Measurements from ENCODE around the gene KLHL7. TPM values are rescaled to one million over a fixed set of nuclear protein-coding genes. Genes with fewer than 3 reads are reported as not detected.
"Not testable (repeated sequence)": the region's sequence is repeated elsewhere in the genome, so short reads cannot be mapped to it uniquely, and the experiment has no call there.

The KLHL7 gene
- total RNA-seq, 2 donors from 2014 or later = 37.5 to 54.6 TPM

- Mint-ChIP-seq H3K36me3 (ENCODE audit: low read depth) (no peaks in the 10 kb centered on the region), H3K4me1 (peaks cover 11% of the 10 kb centered on the region), H3K9me3 (no peaks in the 10 kb centered on the region), H3K27ac (no peak overlapping the region), H3K4me3 (no peak overlapping the region), H3K27me3 (ENCODE audit: insufficient read depth) (no peaks in the 10 kb centered on the region)
- no peaks in the 10 kb centered on the region for H3K27me3 ChIP-seq (ENCODE audit: control insufficient read depth, insufficient read depth, low read length, poor library complexity, severe bottlenecking)
- no peak overlapping the region for H3K9ac ChIP-seq (ENCODE audit: extremely low read depth, low read length, poor library complexity, severe bottlenecking)
- no peak overlapping the region for H3K4me3 ChIP-seq (ENCODE audit: low read length)
- TF ChIP-seq CTCF (conservative IDR thresholded peaks at IDR 0.05) = no peak
- H3K9me3 ChIP-seq (ENCODE audit: control insufficient read depth, low read length) = no peaks in the 10 kb centered on the region
- DNase-seq = no peak
- WGBS, 2 experiments (ENCODE audit: insufficient coverage in 1 of 2, insufficient read length in 1 of 2) = 74 to 83% methylated on average over 2 to 3 of the region's 3 CpGs
- no peak overlapping the region for H3K27ac ChIP-seq (ENCODE audit: low read depth, low read length)
- no peaks in the 10 kb centered on the region for H3K4me1 ChIP-seq (ENCODE audit: control insufficient read depth, insufficient read depth, low read length)
- no peaks in the 10 kb centered on the region for H3K36me3 ChIP-seq (ENCODE audit: control insufficient read depth, insufficient read depth, low read length)
Observed at GRCh38 chr7:23218196-23218595, 112.6 kb downstream of the KLHL7 start.

- H3K36me3 Mint-ChIP-seq (ENCODE audit: low read depth) = no peaks in the 10 kb centered on the region
- DNase-seq = peak; percentile 61
- Histone ChIP-seq H3K27me3 (ENCODE audit: control insufficient read depth, insufficient read depth, low read length, poor library complexity, severe bottlenecking) (no peaks in the 10 kb centered on the region), H3K27ac (ENCODE audit: low read depth, low read length) (no peak overlapping the region), H3K9me3 (ENCODE audit: control insufficient read depth, low read length) (no peaks in the 10 kb centered on the region), H3K4me3 (ENCODE audit: low read length) (no peak overlapping the region), H3K4me1 (ENCODE audit: control insufficient read depth, insufficient read depth, low read length) (no peaks in the 10 kb centered on the region), H3K9ac (ENCODE audit: extremely low read depth, low read length, poor library complexity, severe bottlenecking) (no peak overlapping the region), H3K36me3 (ENCODE audit: control insufficient read depth, insufficient read depth, low read length) (no peaks in the 10 kb centered on the region)
- no peak for TF ChIP-seq CTCF (conservative IDR thresholded peaks at IDR 0.05)
- H3K4me3 Mint-ChIP-seq = no peak overlapping the region
- H3K4me1 Mint-ChIP-seq = peaks cover 11% of the 10 kb centered on the region
- no peak overlapping the region for H3K27ac Mint-ChIP-seq
- no peaks in the 10 kb centered on the region for H3K9me3 Mint-ChIP-seq
- 73 to 77% methylated on average over 6 to 10 of the region's 10 CpGs for WGBS, 2 experiments (ENCODE audit: insufficient coverage in 1 of 2, insufficient read length in 1 of 2)
- no peaks in the 10 kb centered on the region for H3K27me3 Mint-ChIP-seq (ENCODE audit: insufficient read depth)
Observed at GRCh38 chr7:23220690-23221305, 115.2 kb downstream of the KLHL7 start.

GRCh38 chr7:23222439-23223030 lies 117.0 kb downstream of the KLHL7 start:
- Mint-ChIP-seq H3K4me3 (no peak overlapping the region), H3K27me3 (ENCODE audit: insufficient read depth) (no peaks in the 10 kb centered on the region), H3K9me3 (no peaks in the 10 kb centered on the region), H3K27ac (no peak overlapping the region), H3K4me1 (peaks cover 11% of the 10 kb centered on the region), H3K36me3 (ENCODE audit: low read depth) (no peaks in the 10 kb centered on the region)
- H3K9ac ChIP-seq (ENCODE audit: extremely low read depth, low read length, poor library complexity, severe bottlenecking) = no peak overlapping the region
- no peaks in the 10 kb centered on the region for H3K9me3 ChIP-seq (ENCODE audit: control insufficient read depth, low read length)
- H3K4me3 ChIP-seq (ENCODE audit: low read length) = no peak overlapping the region
- no peak for DNase-seq
- WGBS, 2 experiments (ENCODE audit: insufficient coverage in 1 of 2, insufficient read length in 1 of 2) = 74 to 80% methylated on average over 5 of the region's 5 CpGs
- peak; percentile 17 for TF ChIP-seq CTCF (conservative IDR thresholded peaks at IDR 0.05)
- no peaks in the 10 kb centered on the region for H3K36me3 ChIP-seq (ENCODE audit: control insufficient read depth, insufficient read depth, low read length)
- H3K27me3 ChIP-seq (ENCODE audit: control insufficient read depth, insufficient read depth, low read length, poor library complexity, severe bottlenecking) = no peaks in the 10 kb centered on the region
- H3K4me1 ChIP-seq (ENCODE audit: control insufficient read depth, insufficient read depth, low read length) = no peaks in the 10 kb centered on the region
- no peak overlapping the region for H3K27ac ChIP-seq (ENCODE audit: low read depth, low read length)

GRCh38 chr7:23224364-23224763 lies 118.8 kb downstream of the KLHL7 start:
- WGBS, 2 experiments (ENCODE audit: insufficient coverage in 1 of 2, insufficient read length in 1 of 2) = 89 to 93% methylated on average over 3 to 4 of the region's 4 CpGs
- H3K27me3 Mint-ChIP-seq (ENCODE audit: insufficient read depth); H3K27ac Mint-ChIP-seq; H3K9ac ChIP-seq (ENCODE audit: extremely low read depth, low read length, poor library complexity, severe bottlenecking); H3K36me3 ChIP-seq (ENCODE audit: control insufficient read depth, insufficient read depth, low read length); DNase-seq; H3K4me3 ChIP-seq (ENCODE audit: low read length); H3K9me3 Mint-ChIP-seq; H3K4me1 ChIP-seq (ENCODE audit: control insufficient read depth, insufficient read depth, low read length); H3K36me3 Mint-ChIP-seq (ENCODE audit: low read depth); H3K4me3 Mint-ChIP-seq; H3K27ac ChIP-seq (ENCODE audit: low read depth, low read length); H3K9me3 ChIP-seq (ENCODE audit: control insufficient read depth, low read length); H3K27me3 ChIP-seq (ENCODE audit: control insufficient read depth, insufficient read depth, low read length, poor library complexity, severe bottlenecking); H3K4me1 Mint-ChIP-seq: not testable (repeated sequence)

All from endodermal cell (in vitro differentiated cells).